Ascending aorta (tissue), 2 donors: ENCODE data around the gene CLIC4. TPM values are rescaled to one million over a fixed set of nuclear protein-coding genes. Genes with fewer than 3 reads are reported as not detected.
"Not testable (repeated sequence)": the region's sequence is repeated elsewhere in the genome, so short reads cannot be mapped to it uniquely, and the experiment has no call there.

Source experiments
- DNase-seq, 2 donors: peaks; one replicate each; pipeline ENCODE4 v3.0.0-alpha.2; 2019; ENCODE audit warnings: low spot score in 2 of 2
- H3K27ac ChIP-seq, 2 donors: fragments of 200-600 bp; sonication (generic); one replicate each; pipeline ENCODE4 v1.5.1; 2016 to 2017; ENCODE audit warnings: mild to moderate bottlenecking in 1 of 2
- H3K27me3 ChIP-seq: fragments of 200-600 bp; sonication (generic); one replicate; pipeline ENCODE4 v1.5.1; 2017
- H3K36me3 ChIP-seq, 2 donors: fragments of 200-600 bp; sonication (generic); one replicate each; pipeline ENCODE4 v1.5.1; 2016
- H3K4me1 ChIP-seq, 2 donors: fragments of 200-600 bp; sonication (generic); one replicate each; pipeline ENCODE4 v1.5.1; 2016 to 2017; ENCODE audit warnings: mild to moderate bottlenecking in 1 of 2
- H3K4me3 ChIP-seq, 2 donors: fragments of 200-600 bp; sonication (generic); one replicate each; pipeline ENCODE4 v1.5.1; 2016 to 2017; ENCODE audit warnings: mild to moderate bottlenecking in 1 of 2
- H3K9me3 ChIP-seq, 2 donors: fragments of 200-600 bp; sonication (generic); one replicate each; pipeline ENCODE4 v1.5.1; 2016
- intact Hi-C: fragments of 100-400 bp; cut with DNase I; formaldehyde crosslinking; loops from one replicate; pipeline ENCODE4 v1.15.1; 2023
- total RNA-seq: library from RNA; depleted of rRNA; stranded (reverse); fragments of >200 nt; gene quantifications from one replicate; pipeline ENCODE4 v1.1.0, GENCODE V29; 2016
- TF ChIP-seq, protein P1 (sequence below), 3 experiments: fragments of 200-600 bp in 2 of 3; fragments of 450-650 bp in 1 of 3; sonication (generic) in 2 of 3; IDR thresholded peaks; one replicate each; pipeline ENCODE4 v1.5.1; 2016 to 2019; ENCODE audit warnings: antibody characterized with exemption in 3 of 3, mild to moderate bottlenecking in 1 of 3, moderate library complexity in 1 of 3

Gene CLIC4
- total RNA-seq, 1 donor from 2014 or later: 494 TPM

DNA sequence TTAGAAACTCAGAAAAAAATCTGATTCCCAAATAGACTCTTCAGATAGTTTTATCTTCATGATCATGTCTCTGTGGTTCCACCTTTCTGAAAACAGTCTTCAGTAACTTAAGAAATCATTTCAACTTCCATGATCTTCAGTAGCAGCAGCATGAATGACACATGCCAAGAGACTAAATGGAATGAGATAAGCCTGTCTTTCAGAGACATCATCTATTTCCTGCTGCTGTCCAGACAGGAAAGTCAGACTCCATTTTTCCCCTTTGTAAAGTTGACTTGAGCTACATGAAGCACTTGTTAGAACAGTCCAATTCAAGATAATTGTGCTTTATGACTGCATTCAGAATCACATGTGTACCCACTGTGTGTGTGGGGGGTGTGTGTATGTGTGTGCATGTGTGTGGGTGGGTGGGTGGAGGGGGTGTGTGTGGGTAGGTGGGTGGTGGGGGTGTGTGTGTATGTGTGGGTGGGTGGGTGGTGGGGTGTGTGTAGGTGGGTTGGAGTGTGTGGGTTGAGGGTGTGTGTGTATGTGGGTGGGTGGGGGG lies 58.8 kb downstream of the CLIC4 start:
- DNase-seq: no peak
- H3K9me3 ChIP-seq: no peaks in the 10 kb centered on the region
- intact Hi-C loops: no loop called here
- H3K36me3 ChIP-seq: peaks cover 0 to 4% of the 10 kb centered on the region in 2 donors
- no peaks in the 10 kb centered on the region for H3K27me3 ChIP-seq
- TF ChIP-seq, protein P1, sequence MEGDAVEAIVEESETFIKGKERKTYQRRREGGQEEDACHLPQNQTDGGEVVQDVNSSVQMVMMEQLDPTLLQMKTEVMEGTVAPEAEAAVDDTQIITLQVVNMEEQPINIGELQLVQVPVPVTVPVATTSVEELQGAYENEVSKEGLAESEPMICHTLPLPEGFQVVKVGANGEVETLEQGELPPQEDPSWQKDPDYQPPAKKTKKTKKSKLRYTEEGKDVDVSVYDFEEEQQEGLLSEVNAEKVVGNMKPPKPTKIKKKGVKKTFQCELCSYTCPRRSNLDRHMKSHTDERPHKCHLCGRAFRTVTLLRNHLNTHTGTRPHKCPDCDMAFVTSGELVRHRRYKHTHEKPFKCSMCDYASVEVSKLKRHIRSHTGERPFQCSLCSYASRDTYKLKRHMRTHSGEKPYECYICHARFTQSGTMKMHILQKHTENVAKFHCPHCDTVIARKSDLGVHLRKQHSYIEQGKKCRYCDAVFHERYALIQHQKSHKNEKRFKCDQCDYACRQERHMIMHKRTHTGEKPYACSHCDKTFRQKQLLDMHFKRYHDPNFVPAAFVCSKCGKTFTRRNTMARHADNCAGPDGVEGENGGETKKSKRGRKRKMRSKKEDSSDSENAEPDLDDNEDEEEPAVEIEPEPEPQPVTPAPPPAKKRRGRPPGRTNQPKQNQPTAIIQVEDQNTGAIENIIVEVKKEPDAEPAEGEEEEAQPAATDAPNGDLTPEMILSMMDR (IDR thresholded peaks at IDR 0.05): no peak
- H3K4me1 ChIP-seq: peaks cover 12 to 62% of the 10 kb centered on the region in 2 donors
- peak overlapping the region; percentile 67 for H3K27ac ChIP-seq
- no peak overlapping the region for H3K4me3 ChIP-seq

DNA sequence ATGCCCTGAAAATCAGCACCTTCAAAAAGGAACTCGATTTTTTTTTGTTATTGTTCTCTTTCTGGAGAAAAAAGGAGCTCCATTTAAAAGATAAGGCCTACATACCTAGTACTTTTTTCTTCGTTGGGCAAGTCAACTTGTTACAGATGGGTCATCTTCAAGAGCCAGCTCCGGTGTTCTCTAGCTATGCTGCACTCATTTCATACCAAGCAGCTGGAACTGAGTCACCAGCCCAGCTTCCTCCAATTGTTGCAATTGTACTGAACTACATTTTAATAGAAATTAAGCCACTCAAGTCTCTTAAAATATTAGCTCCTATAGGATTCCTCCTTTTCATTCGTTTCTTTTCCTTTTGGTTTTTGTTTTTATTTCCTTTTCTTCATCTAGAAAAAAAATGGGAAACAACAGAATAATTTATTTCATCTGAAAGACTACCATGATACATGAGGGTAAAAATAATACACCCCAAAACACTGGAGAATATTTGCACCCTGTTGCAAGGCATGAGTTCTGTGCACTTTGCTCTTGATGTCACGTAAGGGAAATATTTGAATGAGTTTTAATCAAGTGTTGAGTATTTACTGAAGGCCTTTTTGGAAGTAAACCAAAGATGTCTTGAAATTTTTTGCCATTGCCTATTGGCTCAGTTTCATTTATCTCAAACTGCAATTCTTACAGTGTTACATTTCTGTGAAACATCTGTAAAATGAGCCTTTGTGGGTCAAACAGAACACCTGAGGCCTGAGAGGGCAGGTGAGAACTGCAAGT lies 60.5 kb downstream of the CLIC4 start:
- Histone ChIP-seq H3K27me3 (no peaks in the 10 kb centered on the region), H3K27ac (peak overlapping the region; percentile 1 to 41), H3K4me1 (peaks cover 12 to 67% of the 10 kb centered on the region in 2 donors), H3K36me3 (peaks cover 0 to 4% of the 10 kb centered on the region in 2 donors), H3K4me3 (no peak overlapping the region), H3K9me3 (no peaks in the 10 kb centered on the region)
- intact Hi-C loops: no loop called here
- TF ChIP-seq, protein P1 (IDR thresholded peaks at IDR 0.05): no peak
- DNase-seq: no peak

DNA sequence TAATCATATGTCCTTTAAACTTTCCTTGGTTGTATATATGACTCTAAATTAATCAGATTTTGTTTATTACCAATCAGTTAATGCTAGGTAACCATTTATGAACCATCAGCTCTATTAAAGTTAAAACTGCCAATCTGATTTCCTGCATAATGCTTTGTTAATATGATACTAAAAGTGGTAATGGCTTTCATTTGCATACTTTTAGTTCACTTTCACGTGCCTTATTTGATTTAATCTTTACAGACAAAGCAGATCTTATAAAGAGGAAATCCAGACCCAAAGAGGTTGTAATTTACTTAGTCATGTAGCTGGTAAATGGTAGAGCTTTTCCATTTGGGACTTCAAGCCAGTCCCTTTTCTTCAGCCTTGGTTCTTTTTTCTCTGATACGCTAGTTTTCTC lies 61.3 kb downstream of the CLIC4 start:
- Histone ChIP-seq H3K9me3 (no peaks in the 10 kb centered on the region), H3K4me1 (peaks cover 8 to 60% of the 10 kb centered on the region in 2 donors), H3K36me3 (peaks cover 0 to 4% of the 10 kb centered on the region in 2 donors), H3K27ac (peak overlapping the region; percentile 1 to 41), H3K27me3 (no peaks in the 10 kb centered on the region), H3K4me3 (no peak overlapping the region)
- TF ChIP-seq, protein P1 (IDR thresholded peaks at IDR 0.05): no peak
- DNase-seq: no peak
- intact Hi-C loops: no loop called here

DNA sequence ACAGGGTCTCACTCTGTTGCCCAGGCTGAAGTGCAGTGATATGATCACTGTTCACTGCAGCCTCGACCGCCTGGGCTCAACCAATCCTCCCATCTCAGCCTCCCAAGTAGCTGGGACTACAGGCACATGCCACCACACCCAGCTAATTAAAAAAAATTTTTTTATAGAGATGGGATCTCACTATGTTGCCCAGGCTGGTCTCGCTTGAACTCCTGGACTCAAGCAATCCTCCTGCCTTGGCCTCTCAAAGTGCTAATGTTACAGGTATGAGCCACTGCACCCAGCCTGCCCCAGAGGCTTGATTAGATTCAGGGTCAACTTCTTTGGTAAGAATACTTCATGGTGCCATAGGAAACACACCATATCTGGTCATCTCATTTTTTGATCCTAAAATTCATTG lies 66.2 kb downstream of the CLIC4 start:
- intact Hi-C loops, H3K27me3 ChIP-seq, H3K4me3 ChIP-seq, DNase-seq, H3K27ac ChIP-seq, H3K9me3 ChIP-seq: not testable (repeated sequence)
- H3K36me3 ChIP-seq: peaks cover 3 to 36% of the 10 kb centered on the region in 2 donors
- peaks cover 0 to 22% of the 10 kb centered on the region in 2 donors for H3K4me1 ChIP-seq

DNA sequence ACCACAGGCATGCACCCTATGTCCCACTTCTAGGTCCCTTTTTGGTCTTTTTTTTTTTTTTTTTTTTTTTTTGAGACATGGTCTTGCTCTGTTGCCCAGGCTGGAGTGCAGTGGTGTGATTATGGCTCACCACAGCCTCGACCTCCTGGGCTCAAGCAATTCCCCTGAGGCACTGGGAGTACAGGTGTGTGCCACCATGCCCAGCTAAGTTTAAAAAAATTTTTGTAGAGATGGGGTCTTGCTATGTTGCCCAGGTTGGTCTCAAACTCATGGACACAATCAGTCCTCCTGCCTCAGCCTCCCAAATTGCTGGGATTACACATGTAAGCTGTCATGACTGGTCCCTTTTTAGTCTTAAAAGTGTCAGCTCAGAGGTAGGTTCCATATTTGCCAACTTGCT lies 75.0 kb downstream of the CLIC4 start:
- H3K9me3 ChIP-seq, H3K27me3 ChIP-seq, H3K4me3 ChIP-seq, H3K27ac ChIP-seq, DNase-seq, intact Hi-C loops: not testable (repeated sequence)
- H3K36me3 ChIP-seq: peaks cover 11 to 36% of the 10 kb centered on the region in 2 donors
- H3K4me1 ChIP-seq: peaks cover 0 to 25% of the 10 kb centered on the region in 2 donors

DNA sequence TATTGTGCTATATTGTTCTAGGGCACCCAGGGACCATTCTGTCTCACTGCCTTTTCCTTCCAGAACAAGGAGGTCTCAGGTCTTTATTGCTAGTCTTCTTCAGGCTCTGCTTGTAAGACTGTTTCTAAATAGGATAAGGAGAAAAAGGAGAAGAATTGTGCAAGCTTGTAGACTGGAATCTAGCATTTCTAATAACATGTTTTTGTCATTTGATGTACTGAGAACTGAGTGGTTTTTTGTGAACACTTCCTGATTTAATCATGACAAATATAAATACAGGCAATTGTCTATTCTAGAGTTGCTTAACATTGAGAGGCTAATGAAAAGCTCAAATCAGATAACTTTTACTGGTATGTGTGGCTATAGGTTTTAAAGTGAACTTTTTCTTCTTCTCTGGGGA lies 77.6 kb downstream of the CLIC4 start:
- no peak overlapping the region for H3K4me3 ChIP-seq
- H3K36me3 ChIP-seq: peaks cover 0 to 14% of the 10 kb centered on the region in 2 donors
- no peaks in the 10 kb centered on the region for H3K27me3 ChIP-seq
- H3K9me3 ChIP-seq: no peaks in the 10 kb centered on the region
- no peak for DNase-seq
- H3K4me1 ChIP-seq: peaks cover 0 to 51% of the 10 kb centered on the region in 2 donors
- intact Hi-C loops: no loop called here
- H3K27ac ChIP-seq: peak overlapping the region in 1 of 2 donors; percentile 44
- TF ChIP-seq, protein P1 (IDR thresholded peaks at IDR 0.05): no peak

DNA sequence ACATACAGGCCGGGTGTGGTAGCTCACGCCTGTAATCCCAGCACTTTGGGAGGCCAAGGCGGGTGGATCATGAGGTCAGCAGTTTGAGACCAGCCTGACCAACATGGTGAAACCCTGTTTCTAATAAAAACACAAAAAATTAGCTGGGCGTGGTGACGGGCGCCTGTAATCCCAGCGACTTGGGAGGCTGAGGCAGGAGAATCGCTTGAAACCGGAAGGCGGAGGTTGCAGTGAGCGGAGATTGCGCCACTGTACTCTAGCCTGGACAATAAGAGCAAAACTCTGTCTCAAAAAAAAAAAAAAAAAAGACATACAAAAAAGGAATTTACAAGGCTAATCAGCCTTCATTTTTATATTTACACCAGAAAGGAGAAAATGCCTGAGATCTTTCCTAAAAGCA lies 78.2 kb downstream of the CLIC4 start:
- DNase-seq, H3K9me3 ChIP-seq, intact Hi-C loops, H3K27me3 ChIP-seq, H3K4me3 ChIP-seq, H3K36me3 ChIP-seq: not testable (repeated sequence)
- Histone ChIP-seq H3K4me1 (peaks cover 0 to 57% of the 10 kb centered on the region in 2 donors), H3K27ac (peak overlapping the region in 1 of 2 donors; percentile 44)
